Measurements from ENCODE around the gene MLLT3.
A peak's percentile ranks its signal among the peaks of the same experiment; 100 is the strongest.

MLLT3 gene

GRCh38 chr9:20322212-20322611 lies 300.1 kb downstream of the MLLT3 start:
- DNase-seq, result no peak

GRCh38 chr9:20321423-20322082 lies 300.7 kb downstream of the MLLT3 start:
- DNase-seq, result peak; percentile 46

- DNase-seq, result peak; percentile 24
Observed at GRCh38 chr9:20320921-20321320, 301.4 kb downstream of the MLLT3 start.

GRCh38 chr9:20319641-20320337 lies 302.5 kb downstream of the MLLT3 start:
- DNase-seq, result peak; percentile 43

GRCh38 chr9:20319241-20319640 lies 303.1 kb downstream of the MLLT3 start:
- no peak for DNase-seq

GRCh38 chr9:20317701-20318100 lies 304.6 kb downstream of the MLLT3 start:
- DNase-seq, result no peak

GRCh38 chr9:20316372-20316771 lies 305.9 kb downstream of the MLLT3 start:
- no peak for DNase-seq

- DNase-seq, result no peak
Observed at GRCh38 chr9:20315677-20316076, 306.6 kb downstream of the MLLT3 start.

GRCh38 chr9:20314981-20315380 lies 307.3 kb downstream of the MLLT3 start:
- DNase-seq, result no peak

- no peak for DNase-seq
Observed at GRCh38 chr9:20313415-20313814, 308.9 kb downstream of the MLLT3 start.

GRCh38 chr9:20312732-20313131 lies 309.6 kb downstream of the MLLT3 start:
- no peak for DNase-seq

- DNase-seq, result no peak
Observed at GRCh38 chr9:20310024-20310423, 312.3 kb downstream of the MLLT3 start.

- no peak for DNase-seq
Observed at GRCh38 chr9:20309124-20309523, 313.2 kb downstream of the MLLT3 start.

- peak; percentile 42 for DNase-seq
Observed at GRCh38 chr9:20307621-20308020, 314.7 kb downstream of the MLLT3 start.

- DNase-seq, result no peak
Observed at GRCh38 chr9:20305452-20305851, 316.8 kb downstream of the MLLT3 start.

- DNase-seq, result no peak
Observed at GRCh38 chr9:20303996-20304395, 318.3 kb downstream of the MLLT3 start.

GRCh38 chr9:20303066-20303465 lies 319.2 kb downstream of the MLLT3 start:
- DNase-seq, result no peak

GRCh38 chr9:20302197-20302596 lies 320.1 kb downstream of the MLLT3 start:
- DNase-seq, result no peak

GRCh38 chr9:20300430-20301115 lies 321.7 kb downstream of the MLLT3 start:
- DNase-seq, result no peak

- DNase-seq, result no peak
Observed at GRCh38 chr9:20297646-20298084, 324.6 kb downstream of the MLLT3 start.

- no peak for DNase-seq
Observed at GRCh38 chr9:20295555-20295954, 326.7 kb downstream of the MLLT3 start.

GRCh38 chr9:20294046-20294750 lies 328.1 kb downstream of the MLLT3 start:
- DNase-seq, result no peak

- DNase-seq, result peak; percentile 43
Observed at GRCh38 chr9:20292002-20292401, 330.3 kb downstream of the MLLT3 start.

Data from NCI-H69 (cell line).